B cell (primary cell): ENCODE data around the gene TNIP1. TPM values are rescaled to one million over a fixed set of nuclear protein-coding genes. Genes with fewer than 3 reads are reported as not detected.

Experiments
- ATAC-seq: fragments of 200-7000 bp; cut with Tn5 transposase; one replicate; pipeline ENCODE4 v1.10.0; 2021; ENCODE audit warnings: low read depth, mild to moderate bottlenecking, moderate number of reproducible peaks, moderate library complexity
- CTCF ChIA-PET: fragments of 350-600 bp; sonication (Branson Sonifier 250); formaldehyde crosslinking; loops from one replicate; lab custom pipeline; 2021; ENCODE audit warnings: antibody characterized with exemption, inconsistent platforms; lab: Charles Lee
- POLR2A ChIA-PET: fragments of 350-600 bp; sonication (Branson Sonifier 250); formaldehyde crosslinking; loops from one replicate; lab custom pipeline; 2021; ENCODE audit warnings: antibody characterized with exemption; lab: Charles Lee
- DNase-seq: peaks from one replicate; pipeline ENCODE4 v3.0.0; 2013
- H2AFZ ChIP-seq: 2 replicates; pipeline ENCODE4 v1.6.1; 2012; ENCODE audit warnings: mild to moderate bottlenecking, low read depth, low read length; ENCODE audit not compliant: insufficient read depth, poor library complexity, severe bottlenecking
- H3K27ac ChIP-seq, 2 donors: 1 replicate in 1 of 2; 2 replicates in 1 of 2; pipeline ENCODE4 v1.5.1; 2012 to 2013; ENCODE audit warnings: low read length in 2 of 2, mild to moderate bottlenecking in 2 of 2, moderate library complexity in 1 of 2
- H3K27me3 ChIP-seq, 4 experiments: fragments of 200-600 bp in 1 of 4; sonication (generic) in 1 of 4; replicated peaks in 1 of 4; 1 replicate in 2 of 4; 2 replicates in 2 of 4; pipeline versions ENCODE4 v1.6.1 to v1.7.0; 2013 to 2016; ENCODE audit warnings: low read length in 3 of 4, mild to moderate bottlenecking in 2 of 4, mixed read lengths in 1 of 4, moderate library complexity in 1 of 4; ENCODE audit not compliant: insufficient read depth in 4 of 4, control insufficient read depth in 3 of 4; ENCODE audit errors: control extremely low read depth in 1 of 4
- H3K36me3 ChIP-seq, 2 experiments: replicated peaks in 1 of 2; 1 replicate in 1 of 2; 2 replicates in 1 of 2; pipeline versions ENCODE4 v1.6.1 to v1.7.1; 2013; ENCODE audit warnings: low read length in 1 of 2; ENCODE audit not compliant: insufficient read depth in 2 of 2, control insufficient read depth in 1 of 2; ENCODE audit errors: control extremely low read depth in 1 of 2, extremely low read depth in 1 of 2
- H3K4me1 ChIP-seq, 2 donors: fragments of 200-600 bp in 1 of 2; sonication (generic) in 1 of 2; 1 replicate in 1 of 2; 2 replicates in 1 of 2; pipeline versions ENCODE4 v1.5.1 to v1.6.1; 2013 to 2017; ENCODE audit warnings: low read length in 2 of 2; ENCODE audit not compliant: control insufficient read depth in 2 of 2, insufficient read depth in 2 of 2
- H3K4me2 ChIP-seq: replicated peaks from 2 replicates; pipeline ENCODE3; 2012; ENCODE audit warnings: mild to moderate bottlenecking, low read depth, low read length; ENCODE audit not compliant: poor library complexity, severe bottlenecking
- H3K4me3 ChIP-seq, 5 experiments: fragments of 200-600 bp in 1 of 5; sonication (generic) in 1 of 5; 1 replicate in 3 of 5; 2 replicates in 2 of 5; pipeline versions ENCODE4 v1.5.1 to v1.7.0; 2011 to 2016; ENCODE audit warnings: low read length in 4 of 5, mild to moderate bottlenecking in 4 of 5, low read depth in 2 of 5, control low read depth in 1 of 5, moderate library complexity in 1 of 5; ENCODE audit not compliant: insufficient read depth in 1 of 5; ENCODE audit errors: control extremely low read depth in 1 of 5, extremely low read depth in 1 of 5
- H3K79me2 ChIP-seq: fragments of 200-600 bp; sonication (generic); one replicate; pipeline ENCODE4 v1.6.0; 2016; ENCODE audit warnings: low read length; ENCODE audit not compliant: control insufficient read depth, insufficient read depth
- H3K9ac ChIP-seq: fragments of 200-600 bp; sonication (generic); 2 replicates; pipeline ENCODE4 v1.6.1; 2017; ENCODE audit warnings: mild to moderate bottlenecking, low read length, moderate library complexity
- H3K9me3 ChIP-seq, 3 donors: one replicate each; pipeline versions ENCODE4 v1.6.1 to v1.7.1; 2013; ENCODE audit warnings: low read length in 2 of 3; ENCODE audit not compliant: control insufficient read depth in 2 of 3, insufficient read depth in 1 of 3; ENCODE audit errors: control extremely low read depth in 1 of 3
- H4K20me1 ChIP-seq: 2 replicates; pipeline ENCODE4 v1.6.0; 2012; ENCODE audit warnings: mild to moderate bottlenecking, low read length; ENCODE audit not compliant: insufficient read depth, control insufficient read depth, poor library complexity, severe bottlenecking
- H3K27ac Mint-ChIP-seq: one replicate; pipeline ENCODE4 v1.8.0; 2021; ENCODE audit warnings: mixed read lengths
- H3K27me3 Mint-ChIP-seq: one replicate; pipeline ENCODE4 v1.8.0; 2021; ENCODE audit warnings: mixed read lengths
- H3K4me1 Mint-ChIP-seq: one replicate; pipeline ENCODE4 v1.8.0; 2021; ENCODE audit warnings: mixed read lengths
- H3K4me3 Mint-ChIP-seq: one replicate; pipeline ENCODE4 v1.8.0; 2021; ENCODE audit warnings: mixed read lengths
- H3K9me3 Mint-ChIP-seq: one replicate; pipeline ENCODE4 v1.8.0; 2022; ENCODE audit warnings: mixed read lengths; ENCODE audit not compliant: insufficient read depth
- EZH2 ChIP-seq: IDR thresholded peaks from 2 replicates; pipeline ENCODE4 v1.6.1; 2012; ENCODE audit warnings: borderline replicate concordance, low read depth, mild to moderate bottlenecking, moderate library complexity, low read length; ENCODE audit not compliant: insufficient read depth, poor library complexity, severe bottlenecking
- WGBS: methylation state at CpG from one replicate; pipeline ENCODE4 v1.1.5; 2013; ENCODE audit warnings: missing lambda C conversion rate; ENCODE audit not compliant: insufficient coverage; 5-methylcytosine and 5-hydroxymethylcytosine counted together
- intact Hi-C: fragments of 100-400 bp; cut with micrococcal nuclease; formaldehyde crosslinking; loops from one replicate; pipeline ENCODE4 v1.10.0; 2022
- polyA plus RNA-seq: library from polyadenylated mRNA; depleted of rRNA; stranded (reverse); fragments of >200 nt; gene quantifications from 2 replicates; pipeline ENCODE4 v1.2.3, GENCODE V29; 2012
- total RNA-seq, 2 donors: library from RNA; stranded (reverse); fragments of 120-200 nt in 1 of 2; gene quantifications; 1 replicate in 1 of 2; 2 replicates in 1 of 2; pipeline versions ENCODE4 v1.2.3 to v1.2.4, GENCODE V29; 2013 to 2022
- TF ChIP-seq, protein P1 (sequence below): fragments of 200-600 bp; IDR thresholded peaks from one replicate; pipeline ENCODE4 v1.8.0; 2022; ENCODE audit warnings: antibody characterized with exemption, mild to moderate bottlenecking

The TNIP1 gene
- total and polyA plus RNA-seq, 2 donors (not counting 1 experiment from before 2014, with no cell fraction given): 108 to 294 TPM

DNA sequence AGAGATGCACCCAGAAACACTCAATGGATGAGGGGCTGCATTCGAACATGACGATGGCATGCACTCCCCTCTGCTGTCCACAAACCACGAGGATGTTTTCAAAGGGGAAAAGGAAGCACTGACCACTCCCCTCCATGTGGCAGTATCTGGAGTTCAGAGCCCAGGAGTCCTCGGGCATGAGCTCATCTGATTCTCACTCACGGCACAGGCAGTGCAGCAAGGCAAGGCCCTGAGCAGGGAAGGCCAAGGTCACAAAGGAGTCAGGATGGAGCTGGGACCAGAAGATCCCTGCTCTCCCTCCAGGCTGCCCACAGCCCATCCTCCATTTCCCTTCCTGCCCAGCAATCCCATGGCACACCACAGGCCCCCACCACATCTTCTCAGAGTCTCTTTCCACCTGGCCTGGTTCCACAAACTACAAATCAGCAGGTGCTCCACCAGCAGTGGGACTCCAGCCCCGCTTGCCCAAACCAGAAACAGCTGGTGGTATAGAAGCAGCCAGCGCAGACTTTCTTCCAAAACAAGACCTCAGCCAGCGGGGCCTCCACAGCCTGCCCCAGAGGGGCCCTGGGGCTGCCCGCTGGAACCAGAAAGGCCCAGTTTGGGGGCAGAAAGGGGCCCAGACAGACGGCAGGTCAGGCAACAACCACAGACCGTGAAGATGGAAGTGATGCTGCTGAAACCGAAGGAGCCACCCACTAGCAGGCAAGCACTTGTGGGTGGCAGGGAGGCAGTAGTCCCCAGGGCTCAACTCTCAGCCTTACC is 12.2 kb downstream of the TNIP1 start:
- POLR2A ChIA-PET: interaction anchor here (0.9 to 1.6 kb wide), 4 partner anchors 8 to 184 kb away, joined by 4 to 7 read pairs (median 4); partner anchors contain the start of genes GM2A and TNIP1
- CTCF ChIA-PET: interaction anchor here (0.8 to 3.8 kb wide), 8 partner anchors 10 to 96 kb away, joined by 3 to 17 read pairs (median 6); no protein-coding TSS in a partner anchor
- Histone ChIP-seq H3K4me2 (peak overlapping the region; percentile 54), H2AFZ (no peak overlapping the region), H3K36me3 (peaks cover 0 to 62% of the 10 kb centered on the region in 2 experiments), H3K4me3 (peak overlapping the region in 1 of 5 experiments; percentile 5), H3K4me1 (peaks cover 36 to 55% of the 10 kb centered on the region in 2 donors), H4K20me1 (peaks cover 100% of the 10 kb centered on the region), H3K79me2 (peaks cover 100% of the 10 kb centered on the region), H3K9me3 (peaks cover 0 to 3% (median 0%) of the 10 kb centered on the region in 3 donors), H3K27ac (peak overlapping the region in 1 of 2 donors; percentile 62), H3K27me3 (no peaks in the 10 kb centered on the region), H3K9ac (no peak overlapping the region)
- Mint-ChIP-seq H3K27ac (peak overlapping the region; percentile 88), H3K9me3 (no peaks in the 10 kb centered on the region), H3K4me1 (peaks cover 73% of the 10 kb centered on the region), H3K4me3 (peak overlapping the region; percentile 52), H3K27me3 (no peaks in the 10 kb centered on the region)
- DNase-seq (peak; percentile 43), ATAC-seq (peak; percentile 78)
- WGBS: 9% methylated on average over 11 of the region's 12 CpGs
- TF ChIP-seq, protein P1, sequence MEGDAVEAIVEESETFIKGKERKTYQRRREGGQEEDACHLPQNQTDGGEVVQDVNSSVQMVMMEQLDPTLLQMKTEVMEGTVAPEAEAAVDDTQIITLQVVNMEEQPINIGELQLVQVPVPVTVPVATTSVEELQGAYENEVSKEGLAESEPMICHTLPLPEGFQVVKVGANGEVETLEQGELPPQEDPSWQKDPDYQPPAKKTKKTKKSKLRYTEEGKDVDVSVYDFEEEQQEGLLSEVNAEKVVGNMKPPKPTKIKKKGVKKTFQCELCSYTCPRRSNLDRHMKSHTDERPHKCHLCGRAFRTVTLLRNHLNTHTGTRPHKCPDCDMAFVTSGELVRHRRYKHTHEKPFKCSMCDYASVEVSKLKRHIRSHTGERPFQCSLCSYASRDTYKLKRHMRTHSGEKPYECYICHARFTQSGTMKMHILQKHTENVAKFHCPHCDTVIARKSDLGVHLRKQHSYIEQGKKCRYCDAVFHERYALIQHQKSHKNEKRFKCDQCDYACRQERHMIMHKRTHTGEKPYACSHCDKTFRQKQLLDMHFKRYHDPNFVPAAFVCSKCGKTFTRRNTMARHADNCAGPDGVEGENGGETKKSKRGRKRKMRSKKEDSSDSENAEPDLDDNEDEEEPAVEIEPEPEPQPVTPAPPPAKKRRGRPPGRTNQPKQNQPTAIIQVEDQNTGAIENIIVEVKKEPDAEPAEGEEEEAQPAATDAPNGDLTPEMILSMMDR: no peak
- no peak for TF ChIP-seq EZH2
- intact Hi-C loops: loop anchor here (1.0 kb wide), 2 partner anchors 8 to 10 kb away; no protein-coding TSS in a partner anchor
